IPS DF 6.9 (cell line): ENCODE data around the gene FAM98A.

Experiments used
- DNase-seq: peaks from one replicate; pipeline ENCODE4 v3.0.0-alpha.2; 2013; ENCODE audit warnings: low read depth, low spot score
- H3K27ac ChIP-seq: one replicate; pipeline ENCODE4 v1.5.1; 2013; ENCODE audit warnings: low read length, control low read depth
- H3K27me3 ChIP-seq: 2 replicates; pipeline ENCODE4 v1.6.1; 2013; ENCODE audit warnings: mild to moderate bottlenecking, low read length; ENCODE audit not compliant: control insufficient read depth, insufficient read depth
- H3K36me3 ChIP-seq: 2 replicates; pipeline ENCODE4 v1.6.1; 2013; ENCODE audit warnings: low read length; ENCODE audit not compliant: control insufficient read depth, insufficient read depth
- H3K4me1 ChIP-seq: 2 replicates; pipeline ENCODE4 v1.6.1; 2013; ENCODE audit warnings: low read length; ENCODE audit not compliant: control insufficient read depth, insufficient read depth
- H3K4me3 ChIP-seq: 2 replicates; pipeline ENCODE4 v1.5.1; 2013; ENCODE audit warnings: mild to moderate bottlenecking, low read length
- H3K9me3 ChIP-seq: 2 replicates; pipeline ENCODE4 v1.6.1; 2013; ENCODE audit warnings: low read length, inconsistent platforms; ENCODE audit not compliant: control insufficient read depth, insufficient read depth
- WGBS: extraction: QIAGEN DNeasy Blood & Tissue Kit; methylation state at CpG from one replicate; pipeline ENCODE4 v1.1.7; 2013; ENCODE audit warnings: mixed read lengths, missing lambda C conversion rate; ENCODE audit not compliant: insufficient read length, insufficient coverage; 5-methylcytosine and 5-hydroxymethylcytosine counted together

Gene FAM98A

DNA sequence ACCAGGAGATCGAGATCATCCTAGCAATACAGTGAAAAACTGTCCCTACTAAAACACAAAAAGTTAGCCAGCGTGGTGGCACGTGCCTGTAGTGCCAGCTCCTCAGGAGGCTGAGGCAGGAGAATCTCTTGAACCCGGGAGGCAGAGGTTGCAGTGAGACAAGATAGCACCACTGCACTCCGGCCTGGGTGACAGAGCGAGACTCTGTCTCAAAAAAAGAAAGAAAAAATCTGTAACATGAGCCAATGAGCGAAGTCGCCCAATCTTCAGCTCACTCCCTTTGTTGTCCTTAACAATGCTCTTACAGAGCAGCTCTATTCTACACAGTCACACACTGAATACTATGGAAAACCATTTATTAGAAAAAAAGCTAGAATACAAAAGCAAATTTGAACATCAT lies 22.0 kb downstream of the FAM98A start:
- no CpG with 5 or more reads among the region's 8 CpGs for WGBS
- Histone ChIP-seq H3K36me3 (no peaks in the 10 kb centered on the region), H3K4me1 (no peaks in the 10 kb centered on the region; the same call in 1 of the 2 replicates), H3K4me3 (no peak overlapping the region), H3K27me3 (no peaks in the 10 kb centered on the region), H3K27ac (no peak overlapping the region), H3K9me3 (no peaks in the 10 kb centered on the region)
- DNase-seq: no peak

DNA sequence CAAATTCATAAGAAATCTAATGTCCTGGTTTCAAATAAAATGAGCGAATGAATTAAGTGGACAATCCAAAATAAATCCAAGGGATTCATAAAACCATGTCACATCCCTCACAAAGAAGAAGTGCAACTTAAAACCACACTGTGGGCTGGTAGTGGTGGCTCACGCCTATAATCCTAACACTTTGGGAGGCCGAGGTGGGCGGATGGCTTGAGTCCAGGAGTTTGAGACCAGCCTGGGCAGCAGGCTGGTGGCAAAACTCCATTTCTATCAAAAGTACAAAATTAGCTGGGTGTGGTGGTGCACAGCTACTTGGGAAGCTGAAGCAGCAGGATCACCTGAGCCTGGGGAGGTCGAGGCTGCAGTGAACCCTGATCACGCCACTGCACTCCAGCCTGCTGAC lies 25.4 kb downstream of the FAM98A start:
- no peak overlapping the region for H3K4me3 ChIP-seq
- no peaks in the 10 kb centered on the region for H3K27me3 ChIP-seq
- H3K27ac ChIP-seq: no peak overlapping the region
- no peaks in the 10 kb centered on the region for H3K9me3 ChIP-seq
- no CpG with 5 or more reads among the region's 6 CpGs for WGBS
- H3K4me1 ChIP-seq: no peaks in the 10 kb centered on the region
- H3K36me3 ChIP-seq: no peaks in the 10 kb centered on the region
- DNase-seq: no peak

- H3K9me3 ChIP-seq: no peaks in the 10 kb centered on the region
- H3K36me3 ChIP-seq: no peaks in the 10 kb centered on the region
- DNase-seq: no peak
- WGBS: no CpG with 5 or more reads among the region's 2 CpGs
- H3K4me1 ChIP-seq: no peaks in the 10 kb centered on the region
- no peaks in the 10 kb centered on the region for H3K27me3 ChIP-seq
- H3K4me3 ChIP-seq: no peak overlapping the region
- no peak overlapping the region for H3K27ac ChIP-seq
These were observed 28.4 kb downstream of the FAM98A start for GRCh38 chr2:33570681-33571080.

DNA sequence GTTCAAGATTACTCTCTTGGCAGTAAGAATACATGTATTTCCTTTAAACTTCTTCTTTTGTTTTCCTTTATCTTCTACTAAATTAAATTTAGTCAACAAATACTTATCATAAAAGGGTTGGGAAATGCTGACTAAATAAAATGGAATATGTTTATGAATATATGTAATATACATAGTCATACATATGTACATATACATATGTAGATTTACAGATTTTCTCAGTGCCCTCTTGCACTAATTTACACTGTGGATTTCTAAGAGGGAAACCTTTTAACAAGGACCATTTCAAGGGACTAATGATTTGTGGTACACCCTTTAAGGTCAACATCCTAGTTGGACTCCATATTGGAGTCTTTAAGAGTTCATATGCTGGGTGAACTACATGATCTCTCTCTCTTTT lies 37.2 kb downstream of the FAM98A start:
- Histone ChIP-seq H3K4me1 (no peaks in the 10 kb centered on the region), H3K27ac (no peak overlapping the region), H3K36me3 (no peaks in the 10 kb centered on the region), H3K4me3 (no peak overlapping the region), H3K27me3 (no peaks in the 10 kb centered on the region), H3K9me3 (no peaks in the 10 kb centered on the region)
- no peak for DNase-seq

- no peak for DNase-seq
- Histone ChIP-seq H3K27ac (no peak overlapping the region), H3K4me1 (0 out of 2 replicates have a peak, but pooled peaks cover 1% of the 10 kb centered on the region), H3K27me3 (no peaks in the 10 kb centered on the region), H3K4me3 (no peak overlapping the region), H3K9me3 (no peaks in the 10 kb centered on the region), H3K36me3 (no peaks in the 10 kb centered on the region)
- no CpG with 5 or more reads among the region's 2 CpGs for WGBS
These were observed 39.1 kb downstream of the FAM98A start for GRCh38 chr2:33560017-33560416.

DNA sequence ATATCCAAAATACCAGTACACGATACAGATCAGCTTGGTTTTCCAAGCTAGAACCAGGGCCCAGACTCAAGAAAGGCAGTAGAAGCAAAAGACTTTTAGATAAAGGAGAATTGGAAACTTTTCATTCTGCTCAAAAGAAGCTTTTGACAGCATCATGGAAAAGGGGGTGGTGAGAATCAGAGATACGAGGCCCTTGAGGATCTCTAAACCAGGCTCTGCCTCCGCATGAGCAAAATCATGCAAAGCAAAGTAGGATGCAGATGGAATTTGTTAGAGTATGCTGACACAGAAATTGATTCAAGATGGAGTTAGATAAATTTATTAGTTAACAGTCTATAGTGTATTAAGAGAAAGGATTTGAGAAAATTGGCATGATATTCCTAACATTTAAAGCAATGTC lies 39.8 kb downstream of the FAM98A start:
- no CpG with 5 or more reads among the region's 3 CpGs for WGBS
- no peaks in the 10 kb centered on the region for H3K36me3 ChIP-seq
- H3K27ac ChIP-seq: no peak overlapping the region
- no peak for DNase-seq
- no peaks in the 10 kb centered on the region; the same call in 1 of the 2 replicates for H3K9me3 ChIP-seq
- H3K27me3 ChIP-seq: no peaks in the 10 kb centered on the region
- no peak overlapping the region for H3K4me3 ChIP-seq
- H3K4me1 ChIP-seq: 0 out of 2 replicates have a peak, but pooled peaks cover 1% of the 10 kb centered on the region

- Histone ChIP-seq H3K4me3 (no peak overlapping the region), H3K4me1 (0 out of 2 replicates have a peak, but pooled peaks cover 1% of the 10 kb centered on the region), H3K27ac (no peak overlapping the region), H3K36me3 (no peaks in the 10 kb centered on the region), H3K9me3 (no peaks in the 10 kb centered on the region; the same call in 1 of the 2 replicates), H3K27me3 (no peaks in the 10 kb centered on the region)
- no CpG with 5 or more reads among the region's 3 CpGs for WGBS
- DNase-seq: no peak
These were observed 43.4 kb downstream of the FAM98A start for GRCh38 chr2:33555681-33556080.

- no peaks in the 10 kb centered on the region for H3K36me3 ChIP-seq
- H3K27me3 ChIP-seq: no peaks in the 10 kb centered on the region
- no peak overlapping the region for H3K27ac ChIP-seq
- DNase-seq: no peak
- no CpG with 5 or more reads among the region's 1 CpG for WGBS
- H3K4me3 ChIP-seq: no peak overlapping the region
- no peaks in the 10 kb centered on the region; the same call in 1 of the 2 replicates for H3K9me3 ChIP-seq
- H3K4me1 ChIP-seq: 0 out of 2 replicates have a peak, but pooled peaks cover 1% of the 10 kb centered on the region
These were observed 46.2 kb downstream of the FAM98A start for GRCh38 chr2:33552758-33553461.

DNA sequence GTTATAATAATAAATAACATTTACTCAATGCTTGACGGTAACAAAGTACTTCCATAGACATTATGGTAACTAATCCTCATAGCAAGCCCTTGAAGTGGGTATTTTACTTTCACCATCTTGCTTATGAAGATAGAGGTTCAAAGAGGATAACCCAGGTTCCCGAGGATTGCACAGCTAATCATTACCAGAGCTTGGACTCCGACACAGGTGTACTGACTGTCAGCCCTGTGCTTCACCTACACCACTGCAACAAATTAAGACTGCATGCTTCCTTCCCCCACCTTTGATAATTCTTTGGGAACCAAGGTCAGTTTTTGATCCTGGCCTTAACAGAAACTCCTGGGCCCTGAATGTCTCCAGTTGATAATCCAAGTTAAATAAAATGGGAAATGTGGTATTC lies 48.9 kb downstream of the FAM98A start:
- Histone ChIP-seq H3K27ac (no peak overlapping the region), H3K36me3 (no peaks in the 10 kb centered on the region), H3K9me3 (no peaks in the 10 kb centered on the region; the same call in 1 of the 2 replicates), H3K4me1 (0 out of 2 replicates have a peak, but pooled peaks cover 1% of the 10 kb centered on the region), H3K4me3 (no peak overlapping the region), H3K27me3 (no peaks in the 10 kb centered on the region)
- no CpG with 5 or more reads among the region's 3 CpGs for WGBS
- no peak for DNase-seq

- no peak overlapping the region for H3K4me3 ChIP-seq
- no peaks in the 10 kb centered on the region for H3K36me3 ChIP-seq
- WGBS: no CpG with 5 or more reads among the region's 4 CpGs
- no peaks in the 10 kb centered on the region for H3K27me3 ChIP-seq
- H3K4me1 ChIP-seq: no peaks in the 10 kb centered on the region
- no peaks in the 10 kb centered on the region for H3K9me3 ChIP-seq
- H3K27ac ChIP-seq: no peak overlapping the region
- no peak for DNase-seq
These were observed 57.9 kb downstream of the FAM98A start for GRCh38 chr2:33541243-33541642.

GRCh38 chr2:33535421-33535820 lies 63.7 kb downstream of the FAM98A start:
- no peak for DNase-seq
- no peaks in the 10 kb centered on the region for H3K4me1 ChIP-seq
- no peaks in the 10 kb centered on the region for H3K27me3 ChIP-seq
- no peaks in the 10 kb centered on the region for H3K9me3 ChIP-seq
- no peak overlapping the region for H3K4me3 ChIP-seq
- H3K27ac ChIP-seq: no peak overlapping the region
- no peaks in the 10 kb centered on the region for H3K36me3 ChIP-seq
- WGBS: no CpG with 5 or more reads among the region's 3 CpGs
